ENCODE measurements around the gene PILRB. TPM values are rescaled to one million over a fixed set of nuclear protein-coding genes. Genes with fewer than 3 reads are reported as not detected.
"Not testable (repeated sequence)": the region's sequence is repeated elsewhere in the genome, so short reads cannot be mapped to it uniquely, and the experiment has no call there.

PILRB gene
- total RNA-seq, 1 experiment from 2014 or later = 74.1 TPM

DNA sequence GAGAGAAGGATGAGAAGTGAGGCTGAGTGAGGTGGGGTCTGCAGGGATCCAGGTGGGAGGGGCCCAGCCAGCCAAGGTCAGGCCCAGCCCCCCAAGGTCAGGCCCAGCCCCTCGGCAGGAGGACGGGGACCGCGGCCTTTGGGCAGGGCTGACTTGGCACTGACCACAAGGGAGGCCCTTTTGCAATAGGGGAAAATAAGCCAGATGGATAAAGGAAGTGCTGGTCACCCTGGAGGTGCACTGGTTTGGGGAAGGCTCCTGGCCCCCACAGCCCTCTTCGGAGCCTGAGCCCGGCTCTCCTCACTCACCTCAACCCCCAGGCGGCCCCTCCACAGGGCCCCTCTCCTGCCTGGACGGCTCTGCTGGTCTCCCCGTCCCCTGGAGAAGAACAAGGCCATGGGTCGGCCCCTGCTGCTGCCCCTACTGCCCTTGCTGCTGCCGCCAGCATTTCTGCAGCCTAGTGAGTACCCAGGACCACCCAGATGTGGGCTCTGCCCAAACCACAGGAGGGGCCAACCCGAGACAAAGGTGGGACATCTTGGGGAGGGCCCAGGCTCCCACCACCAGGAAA lies 15.4 kb downstream of the PILRB start, which contains the start of gene PILRA:
Gene PILRA, plus strand, starts transcription at position 227 of the 571 bp plus-strand sequence. Its CDS starts 170 bp downstream, at position 397.
- Histone ChIP-seq H3K4me2 (ENCODE audit: low read length) (no peak within 1 kb of the TSS), H3K27ac (ENCODE audit: low read length) (no peak within 1 kb of the TSS), H3K27me3 (ENCODE audit: low read length) (no peaks in the 10 kb centered on the region), H2AFZ (ENCODE audit: low read length) (no peak within 1 kb of the TSS), H3K9me3 (ENCODE audit: low read length) (no peaks in the 10 kb centered on the region), H3K36me3 (ENCODE audit: low read depth, low read length) (no peaks in the 10 kb centered on the region), H3F3A (ENCODE audit: low read length, unreplicated experiment) (no peaks in the 10 kb centered on the region), H3K79me2 (ENCODE audit: low read length) (no peaks in the 10 kb centered on the region), H4K20me1 (ENCODE audit: low read length) (no peaks in the 10 kb centered on the region), H3K4me1 (ENCODE audit: insufficient read depth, low read length) (no peaks in the 10 kb centered on the region), H3K4me3 (ENCODE audit: low read length) (no peak within 1 kb of the TSS), H3K9ac (ENCODE audit: low read length) (no peak within 1 kb of the TSS), H3K9me2 (replicated peaks; ENCODE audit: low read length) (no peaks in the 10 kb centered on the region)
- intact Hi-C loops (cut with micrococcal nuclease) = no loop called here
- no TSS peak for BruUV-seq (replicated peaks)
- CTCF ChIA-PET = no interaction called here
- no peak for DNase-seq
- no peak for ATAC-seq
- no peak for TF ChIP-seq EZH2phosphoT487 (IDR thresholded peaks at IDR 0.05; ENCODE audit: borderline replicate concordance, low read length)
- TF ChIP-seq, protein P1, sequence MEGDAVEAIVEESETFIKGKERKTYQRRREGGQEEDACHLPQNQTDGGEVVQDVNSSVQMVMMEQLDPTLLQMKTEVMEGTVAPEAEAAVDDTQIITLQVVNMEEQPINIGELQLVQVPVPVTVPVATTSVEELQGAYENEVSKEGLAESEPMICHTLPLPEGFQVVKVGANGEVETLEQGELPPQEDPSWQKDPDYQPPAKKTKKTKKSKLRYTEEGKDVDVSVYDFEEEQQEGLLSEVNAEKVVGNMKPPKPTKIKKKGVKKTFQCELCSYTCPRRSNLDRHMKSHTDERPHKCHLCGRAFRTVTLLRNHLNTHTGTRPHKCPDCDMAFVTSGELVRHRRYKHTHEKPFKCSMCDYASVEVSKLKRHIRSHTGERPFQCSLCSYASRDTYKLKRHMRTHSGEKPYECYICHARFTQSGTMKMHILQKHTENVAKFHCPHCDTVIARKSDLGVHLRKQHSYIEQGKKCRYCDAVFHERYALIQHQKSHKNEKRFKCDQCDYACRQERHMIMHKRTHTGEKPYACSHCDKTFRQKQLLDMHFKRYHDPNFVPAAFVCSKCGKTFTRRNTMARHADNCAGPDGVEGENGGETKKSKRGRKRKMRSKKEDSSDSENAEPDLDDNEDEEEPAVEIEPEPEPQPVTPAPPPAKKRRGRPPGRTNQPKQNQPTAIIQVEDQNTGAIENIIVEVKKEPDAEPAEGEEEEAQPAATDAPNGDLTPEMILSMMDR (conservative IDR thresholded peaks at IDR 0.05; ENCODE audit: low read depth, low read length) = no peak
- no peak for TF ChIP-seq EZH2 (IDR thresholded peaks at IDR 0.05; ENCODE audit: low read length, unreplicated experiment)
- POLR2A ChIA-PET (ENCODE audit: unreplicated experiment) = no interaction called here

DNA sequence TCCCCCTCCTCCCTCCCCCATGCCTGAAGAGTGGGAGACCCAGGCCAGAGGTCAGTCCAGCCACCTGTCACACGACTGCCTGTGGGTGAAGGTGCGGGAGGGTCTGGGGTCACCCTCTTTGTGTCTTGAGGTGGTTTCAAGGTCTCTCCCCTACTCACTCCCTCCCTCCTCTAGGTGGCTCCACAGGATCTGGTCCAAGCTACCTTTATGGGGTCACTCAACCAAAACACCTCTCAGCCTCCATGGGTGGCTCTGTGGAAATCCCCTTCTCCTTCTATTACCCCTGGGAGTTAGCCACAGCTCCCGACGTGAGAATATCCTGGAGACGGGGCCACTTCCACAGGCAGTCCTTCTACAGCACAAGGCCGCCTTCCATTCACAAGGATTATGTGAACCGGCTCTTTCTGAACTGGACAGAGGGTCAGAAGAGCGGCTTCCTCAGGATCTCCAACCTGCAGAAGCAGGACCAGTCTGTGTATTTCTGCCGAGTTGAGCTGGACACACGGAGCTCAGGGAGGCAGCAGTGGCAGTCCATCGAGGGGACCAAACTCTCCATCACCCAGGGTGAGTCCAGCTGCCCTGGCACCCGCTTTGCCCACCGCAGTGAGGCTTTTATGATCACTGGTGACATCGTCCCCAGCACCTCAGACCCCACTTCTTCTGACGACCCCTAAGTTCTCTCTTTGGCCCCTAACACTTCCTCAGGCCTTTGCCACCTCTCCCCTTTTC lies 16.1 kb downstream of the PILRB start:
- ATAC-seq; POLR2A ChIA-PET (ENCODE audit: unreplicated experiment); H3F3A ChIP-seq (ENCODE audit: low read length, unreplicated experiment); H3K9me2 ChIP-seq (replicated peaks; ENCODE audit: low read length); H3K36me3 ChIP-seq (ENCODE audit: low read depth, low read length); H3K4me1 ChIP-seq (ENCODE audit: insufficient read depth, low read length); H4K20me1 ChIP-seq (ENCODE audit: low read length); BruUV-seq (replicated peaks); H3K9me3 ChIP-seq (ENCODE audit: low read length); H3K4me3 ChIP-seq (ENCODE audit: low read length); H3K79me2 ChIP-seq (ENCODE audit: low read length); H3K4me2 ChIP-seq (ENCODE audit: low read length); H3K27me3 ChIP-seq (ENCODE audit: low read length); CTCF ChIA-PET; H3K27ac ChIP-seq (ENCODE audit: low read length); H2AFZ ChIP-seq (ENCODE audit: low read length); H3K9ac ChIP-seq (ENCODE audit: low read length); DNase-seq: not testable (repeated sequence)
- intact Hi-C loops (cut with micrococcal nuclease) = loop anchor here (1.0 kb wide), 1 partner anchor 33 kb away; no protein-coding TSS in a partner anchor
- TF ChIP-seq, protein P1 (conservative IDR thresholded peaks at IDR 0.05; ENCODE audit: low read depth, low read length) = 0 out of 2 replicates have a peak, but pooled peaks have one; percentile 24

DNA sequence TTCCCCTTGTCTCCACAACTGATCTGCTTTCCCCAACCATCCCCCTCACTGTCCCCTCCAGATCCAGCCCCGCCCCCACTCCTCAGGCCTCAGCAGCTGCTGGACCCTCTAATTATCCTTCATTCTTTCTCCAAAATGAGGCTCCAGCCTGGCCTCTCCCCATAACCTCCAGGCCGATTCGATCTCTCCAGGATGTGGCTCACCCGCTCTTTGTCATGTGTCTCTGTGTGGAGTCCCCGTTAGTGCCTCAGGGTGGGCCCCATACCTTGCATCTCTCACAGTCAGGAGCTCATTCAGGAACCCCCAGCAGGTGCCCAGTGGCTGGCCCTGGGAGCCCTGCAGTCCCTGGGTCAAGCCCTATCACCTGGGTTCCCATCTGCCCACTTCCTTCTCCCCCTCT lies 16.7 kb downstream of the PILRB start:
- Histone ChIP-seq H3K36me3 (ENCODE audit: low read depth, low read length) (no peaks in the 10 kb centered on the region), H3K9ac (ENCODE audit: low read length) (no peak overlapping the region), H2AFZ (ENCODE audit: low read length) (no peak overlapping the region), H3K4me2 (ENCODE audit: low read length) (no peak overlapping the region), H3K79me2 (ENCODE audit: low read length) (no peaks in the 10 kb centered on the region), H3F3A (ENCODE audit: low read length, unreplicated experiment) (no peaks in the 10 kb centered on the region), H3K4me3 (ENCODE audit: low read length) (no peak overlapping the region), H3K9me2 (replicated peaks; ENCODE audit: low read length) (no peaks in the 10 kb centered on the region), H4K20me1 (ENCODE audit: low read length) (no peaks in the 10 kb centered on the region), H3K27ac (ENCODE audit: low read length) (no peak overlapping the region), H3K9me3 (ENCODE audit: low read length) (no peaks in the 10 kb centered on the region), H3K27me3 (ENCODE audit: low read length) (no peaks in the 10 kb centered on the region), H3K4me1 (ENCODE audit: insufficient read depth, low read length) (no peaks in the 10 kb centered on the region)
- BruUV-seq (replicated peaks) = no TSS peak
- CTCF ChIA-PET = no interaction called here
- TF ChIP-seq, protein P1 (conservative IDR thresholded peaks at IDR 0.05; ENCODE audit: low read depth, low read length) = no peak
- TF ChIP-seq EZH2phosphoT487 (IDR thresholded peaks at IDR 0.05; ENCODE audit: borderline replicate concordance, low read length) = no peak
- TF ChIP-seq EZH2 (IDR thresholded peaks at IDR 0.05; ENCODE audit: low read length, unreplicated experiment) = no peak
- intact Hi-C loops (cut with micrococcal nuclease) = loop anchor here (1.0 kb wide), 1 partner anchor 33 kb away; no protein-coding TSS in a partner anchor
- POLR2A ChIA-PET (ENCODE audit: unreplicated experiment) = no interaction called here
- DNase-seq (no peak), ATAC-seq (no peak)

Measured in PC-3 (cell line).